Measurements from ENCODE around the gene CRAMP1. TPM values are rescaled to one million over a fixed set of nuclear protein-coding genes. Genes with fewer than 3 reads are reported as not detected.

Gene CRAMP1
- polyA plus RNA-seq, 1 of the 3 experiments (the other 2 are of a cell fraction), result 9.5 TPM

- ChIA-PET POLR2A (no interaction called here), CTCF (interaction anchor here (1.0 kb wide), 1 partner anchor 20 kb away, joined by 3 read pairs; no protein-coding TSS in a partner anchor)
- TF ChIP-seq FOXM1 (IDR thresholded peaks at IDR 0.05; ENCODE audit: low read depth) (no peak), REST (IDR thresholded peaks at IDR 0.05; ENCODE audit: low read depth, low read length) (no peak), EP300 (IDR thresholded peaks at IDR 0.05; ENCODE audit: borderline replicate concordance in 1 of 2, low read depth in 1 of 2, low read length in 1 of 2) (no peak), MEF2A (IDR thresholded peaks at IDR 0.05; ENCODE audit: borderline replicate concordance, low read depth) (no peak), YY1 (IDR thresholded peaks at IDR 0.05; ENCODE audit: low read depth) (no peak), RXRA (IDR thresholded peaks at IDR 0.05; ENCODE audit: borderline replicate concordance, low read depth) (no peak), MAX (IDR thresholded peaks at IDR 0.05; ENCODE audit: low read depth) (no peak), TCF12 (IDR thresholded peaks at IDR 0.05) (no peak), TAF1 (IDR thresholded peaks at IDR 0.05; ENCODE audit: borderline replicate concordance, low read depth, low read length) (no peak), SMC3 (IDR thresholded peaks at IDR 0.05; ENCODE audit: low read depth, low read length) (no peak), NFIC (IDR thresholded peaks at IDR 0.05; ENCODE audit: borderline replicate concordance) (no peak), USF1 (IDR thresholded peaks at IDR 0.05; ENCODE audit: borderline replicate concordance, low read depth) (no peak), GATA2 (CRISPR knock-in tag; IDR thresholded peaks at IDR 0.05) (no peak), SIN3A (IDR thresholded peaks at IDR 0.05; ENCODE audit: borderline replicate concordance, low read depth, low read length) (no peak), GABPA (IDR thresholded peaks at IDR 0.05; ENCODE audit: low read depth) (no peak)
- Histone ChIP-seq H4K20me1 (ENCODE audit: insufficient read depth) (no peaks in the 10 kb centered on the region; the same call in 1 of the 2 replicates), H3K4me2 (no peak overlapping the region), H3K79me2 (ENCODE audit: insufficient read depth) (peaks cover 25% of the 10 kb centered on the region; the same call in 1 of the 2 replicates), H3K27me3 (ENCODE audit: insufficient read depth) (no peaks in the 10 kb centered on the region), H3K9me2 (no peaks in the 10 kb centered on the region), H3K4me1 (ENCODE audit: control insufficient read depth in 1 of 2, insufficient read depth in 2 of 2, low read depth in 1 of 2, low read length in 1 of 2) (no peaks in the 10 kb centered on the region), H3K9me3 (no peaks in the 10 kb centered on the region), H3K9ac (no peak overlapping the region), H3K27ac (ENCODE audit: low read depth in 2 of 2, low read length in 1 of 2) (no peak overlapping the region), H3K4me3 (ENCODE audit: low read depth in 2 of 2, low read length in 1 of 2) (no peak overlapping the region), H3K36me3 (replicated peaks in 1 of 2; ENCODE audit: control insufficient read depth in 1 of 2, insufficient read depth in 2 of 2, low read length in 1 of 2) (peaks cover 22 to 70% of the 10 kb centered on the region in 2 experiments), H3F3A (replicated peaks; ENCODE audit: insufficient read depth) (no peaks in the 10 kb centered on the region), H2AFZ (ENCODE audit: low read depth) (no peak overlapping the region)
- DNase-seq, result no peak
- WGBS (ENCODE audit: low lambda C conversion rate), result 85% methylated on average over 11 of the region's 11 CpGs
Observed at GRCh38 chr16:1637526-1637925, 25.4 kb downstream of the CRAMP1 start.

All from SK-N-SH (cell line).